ENCODE results near the gene OR2AG1. TPM values are rescaled to one million over a fixed set of nuclear protein-coding genes. Genes with fewer than 3 reads are reported as not detected.

OR2AG1 gene
- polyA plus RNA-seq, 1 of the 3 experiments (the other 2 are of a cell fraction): not detected

DNA sequence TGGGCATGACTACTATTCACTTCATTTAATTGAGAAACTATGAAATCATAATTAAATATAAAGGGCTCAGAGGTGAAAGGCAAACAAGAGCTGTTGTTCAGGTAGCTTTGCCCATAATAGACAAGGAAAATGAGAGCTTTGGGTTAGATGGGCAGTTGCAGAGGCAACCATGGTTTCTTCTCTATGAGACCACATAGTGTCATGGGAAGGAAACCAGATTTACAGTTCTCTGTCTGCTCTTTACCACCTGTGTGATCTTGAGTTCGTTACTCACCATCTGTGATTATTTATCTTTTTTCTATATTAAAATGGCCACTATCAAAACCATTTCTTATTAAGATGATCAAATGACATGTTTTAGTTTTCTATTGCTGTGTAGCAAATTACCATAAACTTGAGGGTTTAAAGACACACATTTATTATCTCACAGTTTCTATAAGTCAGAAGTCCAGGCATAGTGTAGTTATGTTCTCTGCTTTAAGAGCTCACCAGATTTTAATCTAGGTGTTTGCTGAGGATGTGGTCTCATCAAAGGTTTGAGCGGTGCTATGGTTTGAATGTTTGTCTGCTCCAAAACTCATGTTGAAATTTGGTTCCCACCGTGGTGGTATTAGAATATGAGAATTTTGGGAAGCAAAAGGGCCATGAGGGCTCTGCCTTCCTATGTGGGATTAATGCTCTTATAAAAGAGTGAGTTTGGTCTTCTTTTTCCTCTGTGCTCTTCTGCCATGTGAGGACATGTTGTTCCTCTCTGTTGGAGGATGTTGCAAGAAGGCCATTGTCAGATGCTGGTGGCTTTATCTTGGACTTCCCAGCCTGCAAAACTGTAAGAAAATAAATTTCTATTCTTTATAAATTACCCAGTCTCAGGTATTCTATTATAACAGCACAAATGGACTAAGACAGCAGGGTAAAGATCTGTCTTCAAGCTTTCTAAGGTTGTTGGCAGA lies 49.2 kb upstream of the OR2AG1 start (continued):
- TF ChIP-seq, protein P1, sequence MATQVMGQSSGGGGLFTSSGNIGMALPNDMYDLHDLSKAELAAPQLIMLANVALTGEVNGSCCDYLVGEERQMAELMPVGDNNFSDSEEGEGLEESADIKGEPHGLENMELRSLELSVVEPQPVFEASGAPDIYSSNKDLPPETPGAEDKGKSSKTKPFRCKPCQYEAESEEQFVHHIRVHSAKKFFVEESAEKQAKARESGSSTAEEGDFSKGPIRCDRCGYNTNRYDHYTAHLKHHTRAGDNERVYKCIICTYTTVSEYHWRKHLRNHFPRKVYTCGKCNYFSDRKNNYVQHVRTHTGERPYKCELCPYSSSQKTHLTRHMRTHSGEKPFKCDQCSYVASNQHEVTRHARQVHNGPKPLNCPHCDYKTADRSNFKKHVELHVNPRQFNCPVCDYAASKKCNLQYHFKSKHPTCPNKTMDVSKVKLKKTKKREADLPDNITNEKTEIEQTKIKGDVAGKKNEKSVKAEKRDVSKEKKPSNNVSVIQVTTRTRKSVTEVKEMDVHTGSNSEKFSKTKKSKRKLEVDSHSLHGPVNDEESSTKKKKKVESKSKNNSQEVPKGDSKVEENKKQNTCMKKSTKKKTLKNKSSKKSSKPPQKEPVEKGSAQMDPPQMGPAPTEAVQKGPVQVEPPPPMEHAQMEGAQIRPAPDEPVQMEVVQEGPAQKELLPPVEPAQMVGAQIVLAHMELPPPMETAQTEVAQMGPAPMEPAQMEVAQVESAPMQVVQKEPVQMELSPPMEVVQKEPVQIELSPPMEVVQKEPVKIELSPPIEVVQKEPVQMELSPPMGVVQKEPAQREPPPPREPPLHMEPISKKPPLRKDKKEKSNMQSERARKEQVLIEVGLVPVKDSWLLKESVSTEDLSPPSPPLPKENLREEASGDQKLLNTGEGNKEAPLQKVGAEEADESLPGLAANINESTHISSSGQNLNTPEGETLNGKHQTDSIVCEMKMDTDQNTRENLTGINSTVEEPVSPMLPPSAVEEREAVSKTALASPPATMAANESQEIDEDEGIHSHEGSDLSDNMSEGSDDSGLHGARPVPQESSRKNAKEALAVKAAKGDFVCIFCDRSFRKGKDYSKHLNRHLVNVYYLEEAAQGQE (IDR thresholded peaks at IDR 0.05; ENCODE audit: low read depth, low read length): no peak
- TF ChIP-seq JUND (IDR thresholded peaks at IDR 0.05) (no peak), CHD2 (IDR thresholded peaks at IDR 0.05; ENCODE audit: low read length, partially characterized antibody) (no peak)

DNA sequence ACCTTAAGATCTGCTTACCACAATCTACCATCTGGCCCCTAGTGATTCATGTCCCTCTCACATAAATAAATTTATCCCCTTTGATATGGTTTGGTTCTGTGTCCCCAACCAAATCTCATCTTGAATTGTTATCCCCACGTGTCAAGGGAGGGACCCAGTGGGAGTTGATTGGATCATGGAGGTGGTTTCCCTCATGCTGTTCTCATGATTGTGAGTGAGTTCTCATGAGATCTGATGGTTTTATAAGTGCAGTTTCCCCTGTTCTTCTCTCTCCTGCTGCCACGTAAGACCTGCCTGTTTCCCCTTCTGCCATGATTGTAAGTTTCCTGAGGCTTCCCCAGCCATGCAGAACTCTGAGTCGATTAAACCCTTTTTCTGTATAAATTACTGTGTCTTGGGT lies 48.2 kb upstream of the OR2AG1 start:
- CTCF ChIA-PET: interaction anchor here (0.8 to 1.4 kb wide), 3 partner anchors 20 to 78 kb away, joined by 3 read pairs; no protein-coding TSS in a partner anchor

DNA sequence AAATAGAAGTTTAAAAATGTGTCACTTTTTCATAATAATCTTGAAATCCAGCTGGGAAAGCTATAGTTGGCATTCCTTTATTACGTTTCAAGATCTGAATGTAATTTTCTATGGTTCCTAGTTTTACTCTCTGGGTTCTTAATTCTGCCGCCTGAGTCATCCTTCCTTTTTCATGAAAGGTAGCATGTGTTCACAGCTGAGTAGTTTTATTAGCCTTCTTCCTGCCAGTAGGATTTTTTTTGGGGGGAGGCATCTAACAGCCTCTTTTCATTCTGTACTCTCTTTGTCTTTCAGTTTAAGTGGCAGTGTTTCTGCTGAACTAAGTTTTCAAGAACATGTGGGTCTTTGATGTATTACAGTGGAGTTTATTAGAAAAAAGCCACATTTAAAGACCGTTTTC lies 47.5 kb upstream of the OR2AG1 start:
- H3K9me2 ChIP-seq: no peaks in the 10 kb centered on the region
- H3K36me3 ChIP-seq (replicated peaks in 1 of 2; ENCODE audit: control insufficient read depth in 1 of 2, insufficient read depth in 2 of 2, low read length in 1 of 2): no peaks in the 10 kb centered on the region
- H2AFZ ChIP-seq (ENCODE audit: low read depth): peak overlapping the region; percentile 49; the same call in 1 of the 2 replicates
- no peaks in the 10 kb centered on the region for H4K20me1 ChIP-seq (ENCODE audit: insufficient read depth)
- ChIA-PET CTCF (interaction anchor here (0.8 to 1.4 kb wide), 2 partner anchors 20 to 23 kb away, joined by 3 read pairs; no protein-coding TSS in a partner anchor), POLR2A (no interaction called here)
- no peak overlapping the region for H3K4me3 ChIP-seq (ENCODE audit: low read depth in 2 of 2, low read length in 1 of 2)
- no peak for DNase-seq
- H3K27ac ChIP-seq (ENCODE audit: low read depth in 2 of 2, low read length in 1 of 2): no peak overlapping the region
- H3K79me2 ChIP-seq (ENCODE audit: insufficient read depth): no peaks in the 10 kb centered on the region
- H3K4me2 ChIP-seq: no peak overlapping the region
- no peaks in the 10 kb centered on the region for H3K4me1 ChIP-seq (ENCODE audit: control insufficient read depth in 1 of 2, insufficient read depth in 2 of 2, low read depth in 1 of 2, low read length in 1 of 2)
- no peaks in the 10 kb centered on the region; the same call in 1 of the 2 replicates for H3K27me3 ChIP-seq (ENCODE audit: insufficient read depth)
- H3K9ac ChIP-seq: no peak overlapping the region
- no peaks in the 10 kb centered on the region for H3F3A ChIP-seq (replicated peaks; ENCODE audit: insufficient read depth)
- no peaks in the 10 kb centered on the region for H3K9me3 ChIP-seq
- 3% methylated on average over 3 of the region's 3 CpGs for WGBS (ENCODE audit: low lambda C conversion rate)
- TF ChIP-seq GABPA (IDR thresholded peaks at IDR 0.05; ENCODE audit: low read depth): no peak
- TF ChIP-seq POLR2AphosphoS5 (IDR thresholded peaks at IDR 0.05; ENCODE audit: low read depth, low read length): no peak
- no peak for TF ChIP-seq GATA2 (CRISPR knock-in tag; IDR thresholded peaks at IDR 0.05)
- TF ChIP-seq, protein P2, sequence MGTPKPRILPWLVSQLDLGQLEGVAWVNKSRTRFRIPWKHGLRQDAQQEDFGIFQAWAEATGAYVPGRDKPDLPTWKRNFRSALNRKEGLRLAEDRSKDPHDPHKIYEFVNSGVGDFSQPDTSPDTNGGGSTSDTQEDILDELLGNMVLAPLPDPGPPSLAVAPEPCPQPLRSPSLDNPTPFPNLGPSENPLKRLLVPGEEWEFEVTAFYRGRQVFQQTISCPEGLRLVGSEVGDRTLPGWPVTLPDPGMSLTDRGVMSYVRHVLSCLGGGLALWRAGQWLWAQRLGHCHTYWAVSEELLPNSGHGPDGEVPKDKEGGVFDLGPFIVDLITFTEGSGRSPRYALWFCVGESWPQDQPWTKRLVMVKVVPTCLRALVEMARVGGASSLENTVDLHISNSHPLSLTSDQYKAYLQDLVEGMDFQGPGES (IDR thresholded peaks at IDR 0.05; ENCODE audit: low read depth, low read length): no peak
- TF ChIP-seq, protein P3, sequence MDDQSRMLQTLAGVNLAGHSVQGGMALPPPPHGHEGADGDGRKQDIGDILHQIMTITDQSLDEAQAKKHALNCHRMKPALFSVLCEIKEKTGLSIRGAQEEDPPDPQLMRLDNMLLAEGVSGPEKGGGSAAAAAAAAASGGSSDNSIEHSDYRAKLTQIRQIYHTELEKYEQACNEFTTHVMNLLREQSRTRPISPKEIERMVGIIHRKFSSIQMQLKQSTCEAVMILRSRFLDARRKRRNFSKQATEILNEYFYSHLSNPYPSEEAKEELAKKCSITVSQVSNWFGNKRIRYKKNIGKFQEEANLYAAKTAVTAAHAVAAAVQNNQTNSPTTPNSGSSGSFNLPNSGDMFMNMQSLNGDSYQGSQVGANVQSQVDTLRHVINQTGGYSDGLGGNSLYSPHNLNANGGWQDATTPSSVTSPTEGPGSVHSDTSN (IDR thresholded peaks at IDR 0.05): no peak
- TF ChIP-seq EZH2phosphoT487 (IDR thresholded peaks at IDR 0.05; ENCODE audit: borderline replicate concordance, low read depth): no peak
- TF ChIP-seq FOSL2 (IDR thresholded peaks at IDR 0.05; ENCODE audit: borderline replicate concordance, low read depth): no peak
- TF ChIP-seq, protein P4, sequence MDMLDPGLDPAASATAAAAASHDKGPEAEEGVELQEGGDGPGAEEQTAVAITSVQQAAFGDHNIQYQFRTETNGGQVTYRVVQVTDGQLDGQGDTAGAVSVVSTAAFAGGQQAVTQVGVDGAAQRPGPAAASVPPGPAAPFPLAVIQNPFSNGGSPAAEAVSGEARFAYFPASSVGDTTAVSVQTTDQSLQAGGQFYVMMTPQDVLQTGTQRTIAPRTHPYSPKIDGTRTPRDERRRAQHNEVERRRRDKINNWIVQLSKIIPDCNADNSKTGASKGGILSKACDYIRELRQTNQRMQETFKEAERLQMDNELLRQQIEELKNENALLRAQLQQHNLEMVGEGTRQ (IDR thresholded peaks at IDR 0.05; ENCODE audit: borderline replicate concordance, low read depth, low read length): no peak
- no peak for TF ChIP-seq NFIC (IDR thresholded peaks at IDR 0.05; ENCODE audit: borderline replicate concordance)
- no peak for TF ChIP-seq SIN3A (IDR thresholded peaks at IDR 0.05; ENCODE audit: borderline replicate concordance, low read depth, low read length)
- TF ChIP-seq SMC3 (IDR thresholded peaks at IDR 0.05; ENCODE audit: low read depth, low read length): no peak
- no peak for TF ChIP-seq MEF2A (IDR thresholded peaks at IDR 0.05; ENCODE audit: borderline replicate concordance, low read depth)
- TF ChIP-seq ELF1 (IDR thresholded peaks at IDR 0.05): no peak

More for the DNA sequence above, 48.2 kb upstream of the OR2AG1 start:
- Histone ChIP-seq H3K9ac (no peak overlapping the region), H4K20me1 (ENCODE audit: insufficient read depth) (no peaks in the 10 kb centered on the region), H3K4me1 (ENCODE audit: control insufficient read depth in 1 of 2, insufficient read depth in 2 of 2, low read depth in 1 of 2, low read length in 1 of 2) (no peaks in the 10 kb centered on the region), H3K79me2 (ENCODE audit: insufficient read depth) (no peaks in the 10 kb centered on the region), H3K27ac (ENCODE audit: low read depth in 2 of 2, low read length in 1 of 2) (no peak overlapping the region), H3F3A (replicated peaks; ENCODE audit: insufficient read depth) (no peaks in the 10 kb centered on the region), H3K9me2 (no peaks in the 10 kb centered on the region), H3K9me3 (no peaks in the 10 kb centered on the region), H2AFZ (ENCODE audit: low read depth) (no peak overlapping the region), H3K27me3 (ENCODE audit: insufficient read depth) (peaks cover under 1% of the 10 kb centered on the region; the same call in 1 of the 2 replicates), H3K4me3 (ENCODE audit: low read depth in 2 of 2, low read length in 1 of 2) (no peak overlapping the region), H3K36me3 (replicated peaks in 1 of 2; ENCODE audit: control insufficient read depth in 1 of 2, insufficient read depth in 2 of 2, low read length in 1 of 2) (no peaks in the 10 kb centered on the region), H3K4me2 (no peak overlapping the region)
- WGBS (ENCODE audit: low lambda C conversion rate): 0% methylated on average over 3 of the region's 3 CpGs
- DNase-seq: no peak
- TF ChIP-seq NFIC (IDR thresholded peaks at IDR 0.05; ENCODE audit: borderline replicate concordance) (no peak), GATA2 (CRISPR knock-in tag; IDR thresholded peaks at IDR 0.05) (no peak), JUND (IDR thresholded peaks at IDR 0.05) (no peak), EZH2phosphoT487 (IDR thresholded peaks at IDR 0.05; ENCODE audit: borderline replicate concordance, low read depth) (no peak), EP300 (IDR thresholded peaks at IDR 0.05; ENCODE audit: borderline replicate concordance in 1 of 2, low read depth in 1 of 2, low read length in 1 of 2) (no peak)
- POLR2A ChIA-PET: no interaction called here
